ENCODE measurements around the gene GPS1.

Gene GPS1

GRCh38 chr17:82094931-82095776 is 43.5 kb downstream of the GPS1 start:
- peak overlapping the region; percentile 72 for H3K4me3 ChIP-seq (replicated peaks; ENCODE audit: low read depth, low read length)
- no peak for DNase-seq (ENCODE audit: low read depth)
- TF ChIP-seq, protein P1, sequence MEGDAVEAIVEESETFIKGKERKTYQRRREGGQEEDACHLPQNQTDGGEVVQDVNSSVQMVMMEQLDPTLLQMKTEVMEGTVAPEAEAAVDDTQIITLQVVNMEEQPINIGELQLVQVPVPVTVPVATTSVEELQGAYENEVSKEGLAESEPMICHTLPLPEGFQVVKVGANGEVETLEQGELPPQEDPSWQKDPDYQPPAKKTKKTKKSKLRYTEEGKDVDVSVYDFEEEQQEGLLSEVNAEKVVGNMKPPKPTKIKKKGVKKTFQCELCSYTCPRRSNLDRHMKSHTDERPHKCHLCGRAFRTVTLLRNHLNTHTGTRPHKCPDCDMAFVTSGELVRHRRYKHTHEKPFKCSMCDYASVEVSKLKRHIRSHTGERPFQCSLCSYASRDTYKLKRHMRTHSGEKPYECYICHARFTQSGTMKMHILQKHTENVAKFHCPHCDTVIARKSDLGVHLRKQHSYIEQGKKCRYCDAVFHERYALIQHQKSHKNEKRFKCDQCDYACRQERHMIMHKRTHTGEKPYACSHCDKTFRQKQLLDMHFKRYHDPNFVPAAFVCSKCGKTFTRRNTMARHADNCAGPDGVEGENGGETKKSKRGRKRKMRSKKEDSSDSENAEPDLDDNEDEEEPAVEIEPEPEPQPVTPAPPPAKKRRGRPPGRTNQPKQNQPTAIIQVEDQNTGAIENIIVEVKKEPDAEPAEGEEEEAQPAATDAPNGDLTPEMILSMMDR (IDR thresholded peaks at IDR 0.05; ENCODE audit: low read length, missing control alignments) = no peak

- TF ChIP-seq, protein P1 (IDR thresholded peaks at IDR 0.05; ENCODE audit: low read length, missing control alignments) = no peak
- peak overlapping the region; percentile 72 for H3K4me3 ChIP-seq (replicated peaks; ENCODE audit: low read depth, low read length)
- DNase-seq (ENCODE audit: low read depth) = no peak
These were observed 44.3 kb downstream of the GPS1 start for GRCh38 chr17:82095777-82096708.

DNA sequence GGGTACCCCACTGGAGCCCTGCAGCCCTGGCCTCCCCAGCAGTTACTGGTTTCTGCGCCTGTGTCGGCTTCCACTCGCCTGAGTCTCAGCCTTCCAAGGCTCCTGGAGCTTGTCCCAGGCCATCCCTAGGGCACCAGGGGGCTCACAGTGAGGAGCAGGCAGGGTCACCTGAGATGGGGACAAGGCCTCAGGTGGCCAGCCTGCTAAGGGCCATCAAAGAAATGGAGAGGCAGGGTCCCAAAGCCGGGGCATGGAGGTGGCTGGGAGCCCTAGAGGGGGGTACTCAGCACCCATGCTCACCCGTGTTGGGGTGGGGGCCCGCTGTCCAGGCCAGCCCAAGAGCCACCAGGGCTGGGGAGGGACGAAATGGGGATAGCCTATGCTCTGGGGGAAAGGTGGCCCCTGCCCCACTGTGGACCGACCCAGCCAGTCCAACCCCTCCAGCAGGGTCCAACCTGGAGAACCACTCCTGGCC is 45.0 kb downstream of the GPS1 start:
- H3K4me3 ChIP-seq (replicated peaks; ENCODE audit: low read depth, low read length) = peak overlapping the region; percentile 72
- DNase-seq (ENCODE audit: low read depth) = no peak

GRCh38 chr17:82097184-82097918 is 45.7 kb downstream of the GPS1 start:
- TF ChIP-seq, protein P1 (IDR thresholded peaks at IDR 0.05; ENCODE audit: low read length, missing control alignments) = no peak
- H3K4me3 ChIP-seq (replicated peaks; ENCODE audit: low read depth, low read length) = peak overlapping the region; percentile 72
- peak; percentile 65 for DNase-seq (ENCODE audit: low read depth)

More for the DNA sequence above, 45.0 kb downstream of the GPS1 start:
- TF ChIP-seq, protein P1 (IDR thresholded peaks at IDR 0.05; ENCODE audit: low read length, missing control alignments) = no peak

- no peak for DNase-seq (ENCODE audit: low read depth)
These were observed 46.1 kb downstream of the GPS1 start for GRCh38 chr17:82097919-82098168.

More at GRCh38 chr17:82097919-82098168, 46.1 kb downstream of the GPS1 start:
- peak overlapping the region; percentile 72 for H3K4me3 ChIP-seq (replicated peaks; ENCODE audit: low read depth, low read length)
- TF ChIP-seq, protein P1 (IDR thresholded peaks at IDR 0.05; ENCODE audit: low read length, missing control alignments) = no peak

All from fibroblast of pulmonary artery (primary cell).